Astrocyte (in vitro differentiated cells and primary cell): Measurements from ENCODE around the gene GSG1L. TPM values are rescaled to one million over a fixed set of nuclear protein-coding genes. Genes with fewer than 3 reads are reported as not detected.

Experiments
- DNase-seq: peaks from one replicate; pipeline ENCODE4 v3.0.0-alpha.2; 2010; ENCODE audit warnings: low read depth
- FAIRE-seq: peaks from 2 replicates; lab custom pipeline; 2011; peaks lifted over from hg19 to GRCh38; lab: Jason Lieb, UNC
- H2AFZ ChIP-seq: 2 replicates; pipeline ENCODE4 v1.6.0; 2012; ENCODE audit warnings: low read depth, low read length, inconsistent platforms
- H3K27ac ChIP-seq: 2 replicates; pipeline ENCODE4 v1.5.1; 2011; ENCODE audit warnings: low read depth, low read length, inconsistent platforms
- H3K27me3 ChIP-seq: 2 replicates; pipeline ENCODE4 v1.6.0; 2011; ENCODE audit warnings: low read length, inconsistent platforms; ENCODE audit not compliant: insufficient read depth
- H3K36me3 ChIP-seq: 2 replicates; pipeline ENCODE4 v1.5.1; 2011; ENCODE audit warnings: low read length, inconsistent platforms; ENCODE audit not compliant: insufficient read depth
- H3K4me1 ChIP-seq: 2 replicates; pipeline ENCODE4 v1.5.1; 2011; ENCODE audit warnings: low read length, inconsistent platforms; ENCODE audit not compliant: insufficient read depth
- H3K4me2 ChIP-seq: 2 replicates; pipeline ENCODE4 v1.6.0; 2012; ENCODE audit warnings: low read length, inconsistent platforms
- H3K4me3 ChIP-seq: 2 replicates; pipeline ENCODE4 v1.5.1; 2011; ENCODE audit warnings: low read depth, mild to moderate bottlenecking, low read length, inconsistent platforms; ENCODE audit not compliant: insufficient read depth
- H3K79me2 ChIP-seq: 2 replicates; pipeline ENCODE4 v1.6.0; 2012; ENCODE audit warnings: mild to moderate bottlenecking, low read length, inconsistent platforms; ENCODE audit not compliant: insufficient read depth
- H3K9ac ChIP-seq: 2 replicates; pipeline ENCODE4 v1.6.0; 2012; ENCODE audit warnings: mild to moderate bottlenecking, low read length, inconsistent platforms
- H3K9me3 ChIP-seq: 2 replicates; pipeline ENCODE4 v1.5.1; 2012; ENCODE audit warnings: low read depth, mild to moderate bottlenecking, low read length, inconsistent platforms; ENCODE audit not compliant: insufficient read depth
- H4K20me1 ChIP-seq: 2 replicates; pipeline ENCODE4 v1.6.0; 2012; ENCODE audit warnings: low read length, inconsistent platforms; ENCODE audit not compliant: insufficient read depth
- H3K27ac Mint-ChIP-seq: one replicate; pipeline ENCODE4 v1.8.0; 2021; ENCODE audit warnings: mild to moderate bottlenecking, mixed read lengths; ENCODE audit not compliant: unreplicated experiment
- H3K27me3 Mint-ChIP-seq: one replicate; pipeline ENCODE4 v1.8.0; 2021; ENCODE audit warnings: low read depth, mixed read lengths; ENCODE audit not compliant: unreplicated experiment
- H3K36me3 Mint-ChIP-seq: one replicate; pipeline ENCODE4 v1.8.0; 2021; ENCODE audit warnings: low read depth, mixed read lengths; ENCODE audit not compliant: unreplicated experiment
- H3K4me1 Mint-ChIP-seq: one replicate; pipeline ENCODE4 v1.8.0; 2021; ENCODE audit warnings: low read depth, mixed read lengths; ENCODE audit not compliant: unreplicated experiment
- H3K4me3 Mint-ChIP-seq: one replicate; pipeline ENCODE4 v1.8.0; 2021; ENCODE audit warnings: mild to moderate bottlenecking, moderate library complexity, mixed read lengths; ENCODE audit not compliant: unreplicated experiment
- H3K9me3 Mint-ChIP-seq: one replicate; pipeline ENCODE4 v1.8.0; 2021; ENCODE audit warnings: mild to moderate bottlenecking, mixed read lengths; ENCODE audit not compliant: unreplicated experiment
- EZH2 ChIP-seq: IDR thresholded peaks from 2 replicates; pipeline ENCODE4 v1.6.1; 2012; ENCODE audit warnings: mild to moderate bottlenecking, low read length, inconsistent platforms; ENCODE audit not compliant: insufficient read depth
- total RNA-seq: library from RNA; stranded (reverse); gene quantifications from 2 replicates; pipeline ENCODE4 v1.2.1, GENCODE V29; 2021
- TF ChIP-seq, protein P1 (sequence below): IDR thresholded peaks from 2 replicates; pipeline ENCODE4 v1.5.1; 2011; ENCODE audit warnings: low read depth, mild to moderate bottlenecking, inconsistent platforms, low read length, moderate library complexity; ENCODE audit not compliant: insufficient read depth

GSG1L gene
- total RNA-seq, 1 donor from 2014 or later = not detected

DNA sequence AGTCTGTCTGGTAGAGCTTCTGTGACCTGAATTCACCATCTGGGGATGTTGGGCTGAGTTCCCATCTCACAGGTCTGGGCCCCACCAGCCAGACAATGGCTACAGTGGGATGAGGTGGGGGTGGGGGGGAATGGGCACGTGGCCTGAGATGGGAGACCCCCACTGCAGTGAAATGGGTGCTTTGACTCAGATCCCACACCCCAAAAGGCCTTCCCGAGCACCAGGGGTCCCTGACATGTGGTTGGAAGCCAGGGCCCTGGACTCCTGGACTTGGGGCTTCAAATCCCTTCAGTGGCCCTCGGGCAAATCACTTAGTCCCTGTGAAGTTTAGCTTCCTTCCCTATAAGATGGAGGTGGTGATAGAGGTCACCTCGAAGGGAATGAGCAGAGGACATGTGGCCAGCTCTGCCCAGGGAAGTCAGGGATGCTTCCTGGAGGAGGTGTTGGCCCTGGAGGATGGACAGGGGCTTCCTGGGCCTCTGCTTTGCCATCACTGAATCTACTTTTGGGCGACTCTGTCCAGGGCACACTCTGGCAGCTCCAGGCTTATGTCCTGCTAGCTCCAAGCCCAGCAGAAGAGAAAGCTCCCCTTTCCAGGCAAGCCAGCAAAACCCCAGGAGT is 295.4 kb downstream of the GSG1L start:
- FAIRE-seq = no peak
- Histone ChIP-seq H4K20me1 (no peaks in the 10 kb centered on the region), H3K4me3 (no peak overlapping the region), H3K9ac (no peak overlapping the region), H3K9me3 (peaks cover 7% of the 10 kb centered on the region), H3K4me1 (peaks cover 32% of the 10 kb centered on the region), H3K27me3 (no peaks in the 10 kb centered on the region), H3K79me2 (no peaks in the 10 kb centered on the region), H3K27ac (no peak overlapping the region), H3K36me3 (no peaks in the 10 kb centered on the region), H2AFZ (no peak overlapping the region), H3K4me2 (no peak overlapping the region)
- DNase-seq = no peak
- no peak overlapping the region for H3K27ac Mint-ChIP-seq
- H3K9me3 Mint-ChIP-seq = peaks cover 5% of the 10 kb centered on the region
- H3K4me1 Mint-ChIP-seq = peaks cover 12% of the 10 kb centered on the region
- no peaks in the 10 kb centered on the region for H3K27me3 Mint-ChIP-seq
- peaks cover 24% of the 10 kb centered on the region for H3K36me3 Mint-ChIP-seq
- no peak for TF ChIP-seq EZH2
- TF ChIP-seq, protein P1, sequence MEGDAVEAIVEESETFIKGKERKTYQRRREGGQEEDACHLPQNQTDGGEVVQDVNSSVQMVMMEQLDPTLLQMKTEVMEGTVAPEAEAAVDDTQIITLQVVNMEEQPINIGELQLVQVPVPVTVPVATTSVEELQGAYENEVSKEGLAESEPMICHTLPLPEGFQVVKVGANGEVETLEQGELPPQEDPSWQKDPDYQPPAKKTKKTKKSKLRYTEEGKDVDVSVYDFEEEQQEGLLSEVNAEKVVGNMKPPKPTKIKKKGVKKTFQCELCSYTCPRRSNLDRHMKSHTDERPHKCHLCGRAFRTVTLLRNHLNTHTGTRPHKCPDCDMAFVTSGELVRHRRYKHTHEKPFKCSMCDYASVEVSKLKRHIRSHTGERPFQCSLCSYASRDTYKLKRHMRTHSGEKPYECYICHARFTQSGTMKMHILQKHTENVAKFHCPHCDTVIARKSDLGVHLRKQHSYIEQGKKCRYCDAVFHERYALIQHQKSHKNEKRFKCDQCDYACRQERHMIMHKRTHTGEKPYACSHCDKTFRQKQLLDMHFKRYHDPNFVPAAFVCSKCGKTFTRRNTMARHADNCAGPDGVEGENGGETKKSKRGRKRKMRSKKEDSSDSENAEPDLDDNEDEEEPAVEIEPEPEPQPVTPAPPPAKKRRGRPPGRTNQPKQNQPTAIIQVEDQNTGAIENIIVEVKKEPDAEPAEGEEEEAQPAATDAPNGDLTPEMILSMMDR = no peak
- H3K4me3 Mint-ChIP-seq = no peak overlapping the region

DNA sequence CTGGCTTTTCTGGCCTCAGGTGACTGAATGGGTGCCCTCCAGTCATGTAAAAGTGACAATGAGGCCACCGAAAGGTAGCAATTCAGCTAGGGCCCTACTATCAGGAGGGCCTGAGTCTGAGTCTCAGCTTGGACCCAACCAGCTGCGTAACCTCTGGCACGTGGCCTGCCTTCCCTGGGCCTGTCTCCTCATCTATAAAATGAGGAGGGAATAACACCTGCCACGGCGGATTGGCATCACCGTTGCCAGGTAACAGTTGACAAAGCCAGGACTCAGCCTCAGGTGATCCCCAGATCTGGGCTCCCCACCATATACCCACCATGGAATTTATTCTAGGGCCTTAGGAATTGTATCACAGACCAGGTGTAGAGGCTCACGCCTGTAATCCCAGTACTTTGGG is 296.4 kb downstream of the GSG1L start:
- Histone ChIP-seq H3K27ac (no peak overlapping the region), H3K4me3 (no peak overlapping the region), H3K4me1 (peaks cover 40% of the 10 kb centered on the region), H3K9me3 (peaks cover 7% of the 10 kb centered on the region), H2AFZ (no peak overlapping the region), H3K4me2 (no peak overlapping the region), H3K36me3 (no peaks in the 10 kb centered on the region), H3K27me3 (no peaks in the 10 kb centered on the region), H3K9ac (no peak overlapping the region), H4K20me1 (no peaks in the 10 kb centered on the region), H3K79me2 (no peaks in the 10 kb centered on the region)
- no peak for TF ChIP-seq EZH2
- TF ChIP-seq, protein P1 = no peak
- H3K27me3 Mint-ChIP-seq = no peaks in the 10 kb centered on the region
- DNase-seq (no peak), FAIRE-seq (no peak)
- peaks cover 5% of the 10 kb centered on the region for H3K9me3 Mint-ChIP-seq
- H3K4me1 Mint-ChIP-seq = peaks cover 15% of the 10 kb centered on the region
- H3K4me3 Mint-ChIP-seq = no peak overlapping the region
- H3K27ac Mint-ChIP-seq = no peak overlapping the region
- H3K36me3 Mint-ChIP-seq = peaks cover 26% of the 10 kb centered on the region

DNA sequence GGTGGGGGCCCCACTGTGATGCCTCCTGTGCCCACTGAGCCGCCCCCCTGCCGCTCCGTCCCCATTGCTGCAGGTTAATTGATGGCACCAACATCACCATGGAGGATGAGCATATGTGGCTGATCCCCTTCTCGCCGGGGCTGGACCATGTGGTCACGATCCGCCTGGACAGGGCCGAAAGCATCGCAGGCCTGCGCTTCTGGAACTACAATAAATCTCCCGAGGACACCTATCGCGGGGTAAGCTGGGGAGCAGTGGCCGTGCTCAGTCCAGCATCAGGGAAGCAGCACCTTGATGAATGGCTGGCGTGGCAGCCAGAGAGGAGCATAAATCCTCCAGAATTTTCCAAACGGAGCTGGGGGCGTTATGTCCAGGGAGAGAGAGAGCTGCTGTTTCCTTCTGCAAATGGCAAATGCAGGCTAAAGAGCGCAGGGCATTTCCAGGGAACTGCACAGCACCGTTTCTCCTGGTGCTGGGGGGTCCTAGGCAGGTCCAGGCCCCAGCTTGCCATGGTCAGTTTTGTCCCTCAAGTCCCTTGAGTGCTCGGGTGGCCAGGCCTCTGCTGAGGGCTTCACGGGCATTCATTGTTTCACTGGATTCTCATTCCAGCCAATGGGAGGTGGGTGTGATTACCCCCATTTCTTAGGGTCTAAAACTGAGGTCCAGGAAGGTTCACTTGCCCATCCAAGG is 297.1 kb downstream of the GSG1L start:
- FAIRE-seq (no peak), DNase-seq (no peak)
- no peaks in the 10 kb centered on the region for H3K27me3 Mint-ChIP-seq
- no peak overlapping the region for H3K27ac ChIP-seq
- H3K4me2 ChIP-seq = no peak overlapping the region
- no peaks in the 10 kb centered on the region for H4K20me1 ChIP-seq
- peaks cover 7% of the 10 kb centered on the region for H3K9me3 ChIP-seq
- H3K4me3 ChIP-seq = no peak overlapping the region
- TF ChIP-seq, protein P1 = no peak
- no peak for TF ChIP-seq EZH2
- H3K9me3 Mint-ChIP-seq = peaks cover 5% of the 10 kb centered on the region
- H3K27me3 ChIP-seq = no peaks in the 10 kb centered on the region
- H3K4me1 Mint-ChIP-seq = peaks cover 15% of the 10 kb centered on the region
- no peak overlapping the region for H3K4me3 Mint-ChIP-seq
- no peak overlapping the region for H2AFZ ChIP-seq
- H3K9ac ChIP-seq = no peak overlapping the region
- H3K4me1 ChIP-seq = peaks cover 42% of the 10 kb centered on the region
- H3K27ac Mint-ChIP-seq = no peak overlapping the region
- H3K36me3 Mint-ChIP-seq = peaks cover 28% of the 10 kb centered on the region
- no peaks in the 10 kb centered on the region for H3K79me2 ChIP-seq
- H3K36me3 ChIP-seq = no peaks in the 10 kb centered on the region
